Measurements from ENCODE around the gene CALN1. TPM values are rescaled to one million over a fixed set of nuclear protein-coding genes. Genes with fewer than 3 reads are reported as not detected.

CALN1 gene
- polyA plus RNA-seq, 1 donor (not counting 4 experiments of a cell fraction or from before 2014, with no cell fraction given): not detected

- no peaks in the 10 kb centered on the region for H3K4me1 ChIP-seq (ENCODE audit: control insufficient read depth, extremely low read depth, insufficient read depth, low read length)
- H4K20me1 ChIP-seq (ENCODE audit: control insufficient read depth, extremely low read depth, insufficient read depth, low read length): no peaks in the 10 kb centered on the region
- no peak overlapping the region for H3K4me3 ChIP-seq (ENCODE audit: control insufficient read depth in 2 of 3, extremely low read depth in 1 of 3, insufficient read depth in 2 of 3, low read depth in 1 of 3, low read length in 3 of 3)
- dilution Hi-C loops (cut with MboI; ENCODE audit: extremely low pct_ligation_motif_present, low sequenced_read_pairs): no loop called here
- no peak overlapping the region for H3K9ac ChIP-seq (ENCODE audit: control insufficient read depth, extremely low read depth, insufficient read depth, low read length)
- no peaks in the 10 kb centered on the region for H3K36me3 ChIP-seq (ENCODE audit: control insufficient read depth in 2 of 2, extremely low read depth in 1 of 2, insufficient read depth in 2 of 2, low read length in 2 of 2)
- H3K79me2 ChIP-seq (ENCODE audit: control insufficient read depth, insufficient read depth, low read length): no peaks in the 10 kb centered on the region
- no peak for DNase-seq (ENCODE audit: low read depth, low spot score)
- H3K9me1 ChIP-seq (ENCODE audit: control insufficient read depth, extremely low read depth, insufficient read depth, low read length): no peaks in the 10 kb centered on the region
- TF ChIP-seq EZH2 (IDR thresholded peaks at IDR 0.05; ENCODE audit: low read length): no peak
- TF ChIP-seq CTCF (optimal IDR thresholded peaks at IDR 0.05 in 1 of 3, IDR thresholded peaks at IDR 0.05 in 1 of 3, conservative IDR thresholded peaks at IDR 0.05 in 1 of 3; ENCODE audit: extremely low read depth in 1 of 3, insufficient read depth in 2 of 3, low read length in 3 of 3): no peak
- H2AFZ ChIP-seq (ENCODE audit: control insufficient read depth, low read length): no peak overlapping the region
- no peak overlapping the region for H3K27ac ChIP-seq (ENCODE audit: control insufficient read depth, insufficient read depth, low read length)
- H3K27me3 ChIP-seq (ENCODE audit: control insufficient read depth, extremely low read depth, insufficient read depth, low read length): no peaks in the 10 kb centered on the region
- peaks cover 3% of the 10 kb centered on the region for H3K9me3 ChIP-seq (ENCODE audit: control insufficient read depth, low read depth, low read length)
- no peak overlapping the region for H3K4me2 ChIP-seq (ENCODE audit: control insufficient read depth, extremely low read depth, insufficient read depth, low read depth, low read length)
- no peak for FAIRE-seq
Measured at GRCh38 chr7:71783779-71784178, 628.4 kb downstream of the CALN1 start.

- Histone ChIP-seq H3K27me3 (ENCODE audit: control insufficient read depth, extremely low read depth, insufficient read depth, low read length) (no peaks in the 10 kb centered on the region), H3K79me2 (ENCODE audit: control insufficient read depth, insufficient read depth, low read length) (no peaks in the 10 kb centered on the region), H3K36me3 (ENCODE audit: control insufficient read depth in 2 of 2, extremely low read depth in 1 of 2, insufficient read depth in 2 of 2, low read length in 2 of 2) (no peaks in the 10 kb centered on the region), H3K27ac (ENCODE audit: control insufficient read depth, insufficient read depth, low read length) (no peak overlapping the region), H3K9ac (ENCODE audit: control insufficient read depth, extremely low read depth, insufficient read depth, low read length) (no peak overlapping the region), H3K4me3 (ENCODE audit: control insufficient read depth in 2 of 3, extremely low read depth in 1 of 3, insufficient read depth in 2 of 3, low read depth in 1 of 3, low read length in 3 of 3) (no peak overlapping the region), H2AFZ (ENCODE audit: control insufficient read depth, low read length) (no peak overlapping the region), H3K9me1 (ENCODE audit: control insufficient read depth, extremely low read depth, insufficient read depth, low read length) (no peaks in the 10 kb centered on the region), H4K20me1 (ENCODE audit: control insufficient read depth, extremely low read depth, insufficient read depth, low read length) (no peaks in the 10 kb centered on the region), H3K4me2 (ENCODE audit: control insufficient read depth, extremely low read depth, insufficient read depth, low read depth, low read length) (no peak overlapping the region), H3K4me1 (ENCODE audit: control insufficient read depth, extremely low read depth, insufficient read depth, low read length) (no peaks in the 10 kb centered on the region), H3K9me3 (ENCODE audit: control insufficient read depth, low read depth, low read length) (peaks cover 3% of the 10 kb centered on the region)
- FAIRE-seq (no peak), DNase-seq (ENCODE audit: low read depth, low spot score) (no peak)
- dilution Hi-C loops (cut with MboI; ENCODE audit: extremely low pct_ligation_motif_present, low sequenced_read_pairs): no loop called here
- TF ChIP-seq CTCF (optimal IDR thresholded peaks at IDR 0.05 in 1 of 3, IDR thresholded peaks at IDR 0.05 in 1 of 3, conservative IDR thresholded peaks at IDR 0.05 in 1 of 3; ENCODE audit: extremely low read depth in 1 of 3, insufficient read depth in 2 of 3, low read length in 3 of 3) (no peak), EZH2 (IDR thresholded peaks at IDR 0.05; ENCODE audit: low read length) (no peak)
Measured at GRCh38 chr7:71782051-71782450, 630.1 kb downstream of the CALN1 start.
